ENCODE results near the gene FRMD8. TPM values are rescaled to one million over a fixed set of nuclear protein-coding genes. Genes with fewer than 3 reads are reported as not detected.

FRMD8 gene
- total and polyA plus RNA-seq, 2 experiments from 2014 or later = 7.0 to 35.4 TPM

GRCh38 chr11:65375012-65375411 lies 11.4 kb upstream of the FRMD8 start:
- Histone ChIP-seq H3K9me2 (ENCODE audit: insufficient read depth) (no peaks in the 10 kb centered on the region), H2AFZ (0 out of 2 replicates have a peak overlapping the region, but pooled peaks have one; percentile 23), H3K27ac (ENCODE audit: low read depth) (no peak overlapping the region), H3K4me3 (no peak overlapping the region), H3K4me2 (no peak overlapping the region), H3K27me3 (ENCODE audit: insufficient read depth) (no peaks in the 10 kb centered on the region), H3K36me3 (ENCODE audit: insufficient read depth) (no peaks in the 10 kb centered on the region), H4K20me1 (replicated peaks; ENCODE audit: insufficient read depth) (no peaks in the 10 kb centered on the region), H3F3A (replicated peaks; ENCODE audit: low read depth) (no peaks in the 10 kb centered on the region), H3K79me2 (replicated peaks; ENCODE audit: insufficient read depth) (no peaks in the 10 kb centered on the region), H3K4me1 (ENCODE audit: insufficient read depth) (no peaks in the 10 kb centered on the region)
- H3K27ac Mint-ChIP-seq = no peak overlapping the region
- TF ChIP-seq ETS1 (IDR thresholded peaks at IDR 0.05) = no peak
- no peak for TF ChIP-seq REST (IDR thresholded peaks at IDR 0.05; ENCODE audit: unreplicated experiment)
- TF ChIP-seq CTCF (conservative IDR thresholded peaks at IDR 0.05; ENCODE audit: low read depth in 2 of 2) = no peak
- no peak for TF ChIP-seq STAT1 (IDR thresholded peaks at IDR 0.05; ENCODE audit: unreplicated experiment)
- H3K27me3 Mint-ChIP-seq (ENCODE audit: insufficient read depth, low read depth, poor library complexity) = peaks cover 11% of the 10 kb centered on the region
- no peaks in the 10 kb centered on the region for H3K9me3 Mint-ChIP-seq
- H3K36me3 Mint-ChIP-seq (ENCODE audit: low read depth) = no peaks in the 10 kb centered on the region
- no peaks in the 10 kb centered on the region for H3K4me1 Mint-ChIP-seq
- no peak overlapping the region for H3K4me3 Mint-ChIP-seq
- no peak for DNase-seq (ENCODE audit: low spot score)
- ATAC-seq = no peak

GRCh38 chr11:65376138-65376713 lies 10.2 kb upstream of the FRMD8 start:
- Histone ChIP-seq H2AFZ (no peak overlapping the region), H3K4me3 (no peak overlapping the region), H4K20me1 (replicated peaks; ENCODE audit: insufficient read depth) (no peaks in the 10 kb centered on the region), H3K4me1 (ENCODE audit: insufficient read depth) (no peaks in the 10 kb centered on the region), H3K27ac (ENCODE audit: low read depth) (no peak overlapping the region), H3K27me3 (ENCODE audit: insufficient read depth) (no peaks in the 10 kb centered on the region), H3K4me2 (no peak overlapping the region), H3K79me2 (replicated peaks; ENCODE audit: insufficient read depth) (no peaks in the 10 kb centered on the region), H3K36me3 (ENCODE audit: insufficient read depth) (no peaks in the 10 kb centered on the region), H3K9me2 (ENCODE audit: insufficient read depth) (no peaks in the 10 kb centered on the region), H3F3A (replicated peaks; ENCODE audit: low read depth) (no peaks in the 10 kb centered on the region)
- Mint-ChIP-seq H3K4me3 (no peak overlapping the region), H3K36me3 (ENCODE audit: low read depth) (no peaks in the 10 kb centered on the region), H3K9me3 (no peaks in the 10 kb centered on the region), H3K4me1 (no peaks in the 10 kb centered on the region), H3K27me3 (ENCODE audit: insufficient read depth, low read depth, poor library complexity) (peaks cover 7% of the 10 kb centered on the region), H3K27ac (no peak overlapping the region)
- DNase-seq (ENCODE audit: low spot score) (no peak), ATAC-seq (no peak)
- TF ChIP-seq CTCF (conservative IDR thresholded peaks at IDR 0.05; ENCODE audit: low read depth in 2 of 2) = no peak
